Upper lobe of left lung (tissue), 4 donors: Measurements from ENCODE around the gene SNAPIN.

Experiments used
- CTCF ChIP-seq, 6 experiments: fragments of 450-650 bp in 4 of 6; fragments of 200-600 bp in 2 of 6; sonication (generic) in 2 of 6; IDR thresholded peaks; one replicate each; pipeline ENCODE4 v1.5.1; 2016 to 2019; ENCODE audit warnings: antibody characterized with exemption in 6 of 6
- POLR2A ChIP-seq, 4 donors: fragments of 450-650 bp; IDR thresholded peaks; one replicate each; pipeline ENCODE4 v1.5.1; 2016 to 2017; ENCODE audit warnings: antibody characterized with exemption in 4 of 4, mild to moderate bottlenecking in 2 of 4

- TF ChIP-seq CTCF (IDR thresholded peaks at IDR 0.05) (no peak), POLR2A (IDR thresholded peaks at IDR 0.05) (no peak)
These were observed 2.7 kb downstream of the SNAPIN start for GRCh38 chr1:153661111-153661708.
